ENCODE results near the gene GALP. TPM values are rescaled to one million over a fixed set of nuclear protein-coding genes. Genes with fewer than 3 reads are reported as not detected.
"Not testable (repeated sequence)": the region's sequence is repeated elsewhere in the genome, so short reads cannot be mapped to it uniquely, and the experiment has no call there.

Gene GALP
- total RNA-seq (not detected), polyA plus RNA-seq (ENCODE audit: insufficient read depth in 1 of 8, insufficient read length in 8 of 8, low replicate concordance in 1 of 8) (not detected)
- long read RNA-seq, donor 1 = 0 reads
- long read RNA-seq, donor 2 = 0 reads
- long read RNA-seq, donor 3 = 0 reads
- long read RNA-seq, donor 4 = 0 reads
- long read RNA-seq, donor 5 = 0 reads
- long read RNA-seq, donor 6 = 0 reads
- long read RNA-seq, donor 7 = 0 reads
- long read RNA-seq, donor 8 = 0 reads
- long read RNA-seq, donor 9 = 0 reads
- long read RNA-seq, donor 10 = 0 reads
- long read RNA-seq, donor 11 = 0 reads

DNA sequence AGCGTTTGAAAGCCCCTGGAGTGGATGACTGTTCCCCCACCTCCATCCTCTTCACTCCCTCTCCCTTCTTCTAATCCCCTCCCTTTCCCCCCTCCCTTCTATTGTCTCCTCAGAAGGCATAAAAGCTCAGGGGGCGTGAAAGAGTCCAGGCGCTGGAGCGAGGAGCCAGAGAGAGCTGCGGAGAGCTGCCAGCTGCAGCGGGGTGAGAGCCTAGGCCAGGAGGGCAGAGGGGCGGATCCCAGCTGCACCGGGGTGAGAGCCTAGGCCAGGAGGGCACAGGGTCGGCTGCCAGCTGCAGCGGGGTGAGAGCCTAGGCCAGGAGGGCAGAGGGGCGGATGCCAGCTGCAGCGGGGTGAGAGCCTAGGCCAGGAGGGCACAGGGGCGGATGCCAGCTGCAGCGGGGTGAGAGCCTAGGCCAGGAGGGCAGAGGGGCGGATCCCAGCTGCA is at the start of gene GALP:
Gene GALP, plus strand, starts transcription at position 148 of the 447 bp plus-strand sequence. CDS start 1,101 bp downstream, outside the sequence.
- not testable (repeated sequence) for H3K4me1 ChIP-seq (ENCODE audit: control insufficient read depth, insufficient read depth, low read length); H3K4me3 ChIP-seq (ENCODE audit: low read length); DNase-seq; H3K36me3 ChIP-seq (ENCODE audit: control insufficient read depth, insufficient read depth, low read length); H3K27ac ChIP-seq (ENCODE audit: low read length); H3K9me3 ChIP-seq (replicated peaks; ENCODE audit: control insufficient read depth, low read depth, low read length)
- H3K27me3 ChIP-seq (ENCODE audit: control insufficient read depth, insufficient read depth, low read length) = peaks cover 11% of the 10 kb centered on the region
- 39% methylated on average over 11 of the region's 15 CpGs for WGBS (ENCODE audit: insufficient coverage)

DNA sequence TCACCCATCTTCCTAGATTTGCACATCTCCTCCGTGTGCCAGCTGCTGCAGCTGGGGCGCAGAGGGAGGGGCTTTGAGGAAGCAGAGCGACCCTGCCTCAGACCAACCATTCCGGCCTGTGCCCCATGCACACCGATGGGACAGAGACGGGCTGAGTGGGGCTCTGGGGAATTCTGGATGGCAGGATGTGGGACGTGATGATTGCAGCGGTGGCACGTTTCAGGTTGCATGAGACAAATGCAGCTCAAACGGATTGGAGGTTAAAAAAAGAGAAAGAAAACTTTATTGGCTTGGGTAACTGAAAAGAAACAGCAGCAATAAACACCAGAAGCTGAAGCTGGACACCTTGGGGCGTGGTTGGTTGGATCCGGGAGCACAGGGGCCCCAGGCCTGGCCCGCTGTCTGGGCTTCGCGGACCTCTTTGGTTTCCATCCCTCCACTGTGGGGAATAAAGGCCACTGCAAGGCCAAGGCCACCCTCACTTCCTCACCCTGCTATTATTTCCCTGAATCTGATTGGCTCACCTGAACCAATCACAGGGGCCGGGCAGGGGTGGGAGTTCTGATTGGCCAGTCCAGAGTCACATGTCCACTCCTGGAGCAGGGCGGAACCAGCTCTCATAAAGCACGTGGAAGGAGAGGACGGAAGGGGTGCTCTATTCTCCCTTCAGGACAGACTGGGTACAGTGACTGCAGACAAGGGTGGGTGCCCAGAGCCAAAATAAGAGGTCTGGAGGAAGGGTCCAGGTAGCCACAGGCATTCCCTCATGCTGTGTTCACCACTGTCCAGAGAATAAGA is 48.6 kb upstream of the GALP start:
- Histone ChIP-seq H3K4me3 (ENCODE audit: low read length) (no peak overlapping the region), H3K9me3 (replicated peaks; ENCODE audit: control insufficient read depth, low read depth, low read length) (no peaks in the 10 kb centered on the region), H3K4me1 (ENCODE audit: control insufficient read depth, insufficient read depth, low read length) (peaks cover 39% of the 10 kb centered on the region), H3K36me3 (ENCODE audit: control insufficient read depth, insufficient read depth, low read length) (no peaks in the 10 kb centered on the region), H3K27ac (ENCODE audit: low read length) (peak overlapping the region; percentile 90), H3K27me3 (ENCODE audit: control insufficient read depth, insufficient read depth, low read length) (no peaks in the 10 kb centered on the region)
- 90% methylated on average over 15 of the region's 19 CpGs for WGBS (ENCODE audit: insufficient coverage)
- DNase-seq = no peak

DNA sequence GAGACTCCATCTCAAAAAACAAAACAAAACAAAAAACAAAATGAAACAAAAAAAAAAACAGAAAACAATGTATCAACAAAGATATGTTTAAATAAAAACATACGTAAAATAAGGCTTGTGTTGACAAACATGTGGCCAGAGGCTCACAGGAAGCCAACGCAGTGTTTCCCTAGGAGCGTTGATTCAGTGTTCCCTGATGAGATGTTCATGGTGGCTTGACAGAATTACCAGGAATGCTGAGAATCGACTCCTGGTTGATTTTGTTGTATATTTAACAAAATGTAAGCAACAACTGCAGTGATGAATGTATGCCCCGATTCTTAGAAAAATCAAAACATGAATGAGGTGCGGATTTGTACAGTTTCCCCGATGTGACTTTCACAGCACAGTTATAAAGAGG is 45.8 kb upstream of the GALP start:
- H3K9me3 ChIP-seq (replicated peaks; ENCODE audit: control insufficient read depth, low read depth, low read length) = no peaks in the 10 kb centered on the region
- H3K36me3 ChIP-seq (ENCODE audit: control insufficient read depth, insufficient read depth, low read length) = no peaks in the 10 kb centered on the region
- DNase-seq = no peak
- H3K4me1 ChIP-seq (ENCODE audit: control insufficient read depth, insufficient read depth, low read length) = peaks cover 33% of the 10 kb centered on the region
- H3K27me3 ChIP-seq (ENCODE audit: control insufficient read depth, insufficient read depth, low read length) = no peaks in the 10 kb centered on the region
- H3K4me3 ChIP-seq (ENCODE audit: low read length) = no peak overlapping the region
- H3K27ac ChIP-seq (ENCODE audit: low read length) = no peak overlapping the region
- WGBS (ENCODE audit: insufficient coverage) = 70% methylated on average over 5 of the region's 7 CpGs

GRCh38 chr19:56131651-56132050 is 44.2 kb upstream of the GALP start:
- Histone ChIP-seq H3K27me3 (ENCODE audit: control insufficient read depth, insufficient read depth, low read length) (no peaks in the 10 kb centered on the region), H3K9me3 (replicated peaks; ENCODE audit: control insufficient read depth, low read depth, low read length) (no peaks in the 10 kb centered on the region), H3K36me3 (ENCODE audit: control insufficient read depth, insufficient read depth, low read length) (no peaks in the 10 kb centered on the region), H3K27ac (ENCODE audit: low read length) (no peak overlapping the region), H3K4me1 (ENCODE audit: control insufficient read depth, insufficient read depth, low read length) (peaks cover 17% of the 10 kb centered on the region), H3K4me3 (ENCODE audit: low read length) (no peak overlapping the region)
- 91% methylated on average over 6 of the region's 8 CpGs for WGBS (ENCODE audit: insufficient coverage)
- no peak for DNase-seq

GRCh38 chr19:56132316-56132822 is 43.4 kb upstream of the GALP start:
- Histone ChIP-seq H3K27ac (ENCODE audit: low read length) (peak overlapping the region; percentile 71), H3K9me3 (replicated peaks; ENCODE audit: control insufficient read depth, low read depth, low read length) (no peaks in the 10 kb centered on the region), H3K4me1 (ENCODE audit: control insufficient read depth, insufficient read depth, low read length) (peaks cover 10% of the 10 kb centered on the region), H3K27me3 (ENCODE audit: control insufficient read depth, insufficient read depth, low read length) (no peaks in the 10 kb centered on the region), H3K4me3 (ENCODE audit: low read length) (no peak overlapping the region), H3K36me3 (ENCODE audit: control insufficient read depth, insufficient read depth, low read length) (no peaks in the 10 kb centered on the region)
- 37% methylated on average over 13 of the region's 14 CpGs for WGBS (ENCODE audit: insufficient coverage)
- DNase-seq = peak; percentile 43

- 58% methylated on average over 4 of the region's 14 CpGs for WGBS (ENCODE audit: insufficient coverage)
- Histone ChIP-seq H3K36me3 (ENCODE audit: control insufficient read depth, insufficient read depth, low read length) (no peaks in the 10 kb centered on the region), H3K9me3 (replicated peaks; ENCODE audit: control insufficient read depth, low read depth, low read length) (no peaks in the 10 kb centered on the region), H3K4me3 (ENCODE audit: low read length) (no peak overlapping the region), H3K4me1 (ENCODE audit: control insufficient read depth, insufficient read depth, low read length) (peaks cover 10% of the 10 kb centered on the region), H3K27me3 (ENCODE audit: control insufficient read depth, insufficient read depth, low read length) (no peaks in the 10 kb centered on the region), H3K27ac (ENCODE audit: low read length) (no peak overlapping the region)
- no peak for DNase-seq
These were observed 41.8 kb upstream of the GALP start for GRCh38 chr19:56133858-56134653.

DNA sequence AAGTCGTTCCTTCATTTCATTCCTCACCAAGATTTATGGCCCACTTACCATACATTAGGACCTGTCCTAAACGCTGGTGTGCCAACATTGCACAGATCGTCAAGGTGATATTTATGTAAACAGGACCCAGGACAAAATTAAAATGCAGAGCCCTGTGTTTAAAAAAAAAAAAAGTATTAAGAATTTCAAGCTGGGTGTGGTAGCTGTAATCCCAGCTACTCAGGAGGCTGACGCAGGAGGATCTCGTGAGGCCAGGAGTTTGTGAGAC is 41.2 kb upstream of the GALP start:
- H3K9me3 ChIP-seq (replicated peaks; ENCODE audit: control insufficient read depth, low read depth, low read length) = no peaks in the 10 kb centered on the region
- WGBS (ENCODE audit: insufficient coverage) = 71% methylated on average over 2 of the region's 5 CpGs
- H3K27me3 ChIP-seq (ENCODE audit: control insufficient read depth, insufficient read depth, low read length) = no peaks in the 10 kb centered on the region
- H3K4me1 ChIP-seq (ENCODE audit: control insufficient read depth, insufficient read depth, low read length) = peaks cover 10% of the 10 kb centered on the region
- no peaks in the 10 kb centered on the region for H3K36me3 ChIP-seq (ENCODE audit: control insufficient read depth, insufficient read depth, low read length)
- H3K27ac ChIP-seq (ENCODE audit: low read length) = no peak overlapping the region
- no peak for DNase-seq
- no peak overlapping the region for H3K4me3 ChIP-seq (ENCODE audit: low read length)

- no peak overlapping the region for H3K4me3 ChIP-seq (ENCODE audit: low read length)
- no peak overlapping the region for H3K27ac ChIP-seq (ENCODE audit: low read length)
- peaks cover 18% of the 10 kb centered on the region for H3K4me1 ChIP-seq (ENCODE audit: control insufficient read depth, insufficient read depth, low read length)
- 52% methylated on average over 7 of the region's 10 CpGs for WGBS (ENCODE audit: insufficient coverage)
- H3K27me3 ChIP-seq (ENCODE audit: control insufficient read depth, insufficient read depth, low read length) = no peaks in the 10 kb centered on the region
- DNase-seq = no peak
- H3K36me3 ChIP-seq (ENCODE audit: control insufficient read depth, insufficient read depth, low read length) = no peaks in the 10 kb centered on the region
- H3K9me3 ChIP-seq (replicated peaks; ENCODE audit: control insufficient read depth, low read depth, low read length) = no peaks in the 10 kb centered on the region
These were observed 39.4 kb upstream of the GALP start for GRCh38 chr19:56136362-56136761.

DNA sequence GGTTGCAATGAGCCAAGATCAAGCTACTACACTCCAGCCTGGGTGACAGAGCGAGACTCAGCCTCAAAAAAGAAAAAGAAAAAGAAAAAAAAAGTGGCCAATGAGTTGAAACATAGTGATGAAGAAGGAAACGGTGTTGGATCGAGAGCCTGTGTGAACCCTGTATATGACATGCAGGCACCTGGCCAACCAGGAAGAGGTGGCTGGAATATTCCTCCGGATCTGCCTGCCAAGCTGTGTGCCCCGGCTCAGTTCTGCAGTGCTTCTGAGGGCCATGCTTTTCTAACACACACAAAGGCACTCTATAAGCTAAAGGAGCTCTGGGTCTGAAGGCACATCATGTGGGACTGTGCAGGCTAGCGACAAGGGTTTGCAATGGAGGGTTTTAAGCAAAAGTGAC is 38.4 kb upstream of the GALP start:
- 48% methylated on average over 4 of the region's 6 CpGs for WGBS (ENCODE audit: insufficient coverage)

GRCh38 chr19:56138069-56138468 is 37.7 kb upstream of the GALP start:
- DNase-seq = no peak
- H3K27ac ChIP-seq (ENCODE audit: low read length) = no peak overlapping the region
- peaks cover 23% of the 10 kb centered on the region for H3K4me1 ChIP-seq (ENCODE audit: control insufficient read depth, insufficient read depth, low read length)
- no peak overlapping the region for H3K4me3 ChIP-seq (ENCODE audit: low read length)
- no peaks in the 10 kb centered on the region for H3K36me3 ChIP-seq (ENCODE audit: control insufficient read depth, insufficient read depth, low read length)
- H3K9me3 ChIP-seq (replicated peaks; ENCODE audit: control insufficient read depth, low read depth, low read length) = no peaks in the 10 kb centered on the region
- 100% methylated on average over 1 of the region's 3 CpGs for WGBS (ENCODE audit: insufficient coverage)
- H3K27me3 ChIP-seq (ENCODE audit: control insufficient read depth, insufficient read depth, low read length) = no peaks in the 10 kb centered on the region

More for the DNA sequence above, 38.4 kb upstream of the GALP start:
- Histone ChIP-seq H3K27ac (ENCODE audit: low read length) (no peak overlapping the region), H3K27me3 (ENCODE audit: control insufficient read depth, insufficient read depth, low read length) (no peaks in the 10 kb centered on the region), H3K4me1 (ENCODE audit: control insufficient read depth, insufficient read depth, low read length) (peaks cover 21% of the 10 kb centered on the region), H3K4me3 (ENCODE audit: low read length) (no peak overlapping the region), H3K36me3 (ENCODE audit: control insufficient read depth, insufficient read depth, low read length) (no peaks in the 10 kb centered on the region), H3K9me3 (replicated peaks; ENCODE audit: control insufficient read depth, low read depth, low read length) (no peaks in the 10 kb centered on the region)
- no peak for DNase-seq
